Tongue (tissue), 2 donors: Measurements from ENCODE around the gene CDH16. TPM values are rescaled to one million over a fixed set of nuclear protein-coding genes. Genes with fewer than 3 reads are reported as not detected.

Source experiments
- DNase-seq: peaks from one replicate; pipeline ENCODE4 v3.0.0-alpha.2; 2015
- total RNA-seq: library from RNA; depleted of rRNA; stranded (reverse); fragments of >200 nt; gene quantifications from one replicate; pipeline ENCODE4 v1.2.3, GENCODE V29; 2014

Gene CDH16
- total RNA-seq, 1 donor from 2014 or later, result 0.31 TPM

DNA sequence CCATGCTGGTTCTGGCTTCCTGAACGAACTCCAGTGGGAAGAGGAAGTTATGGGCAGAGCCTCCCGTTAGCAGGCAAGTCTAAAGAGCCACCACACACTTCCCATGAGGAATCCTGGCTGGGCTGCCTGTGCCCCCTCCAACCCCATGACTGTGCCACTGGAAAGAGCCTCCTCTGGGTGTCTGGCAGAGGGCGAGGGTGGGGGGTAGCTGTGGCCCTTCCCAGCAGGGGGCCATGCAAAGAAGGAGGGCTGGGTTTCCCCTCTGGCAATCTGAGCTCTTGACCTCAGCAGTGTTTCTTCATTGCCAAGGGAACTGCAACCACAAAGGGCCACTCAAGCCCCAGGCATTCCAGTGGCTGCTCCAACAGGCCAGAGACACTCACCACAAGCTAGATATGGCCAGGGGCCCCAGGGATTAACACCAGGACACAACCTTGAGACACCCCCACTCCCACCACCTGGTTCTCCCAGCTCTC is 8.3 kb upstream of the CDH16 start:
- DNase-seq, result no peak

GRCh38 chr16:66926171-66926947 is 7.7 kb upstream of the CDH16 start:
- no peak for DNase-seq

DNA sequence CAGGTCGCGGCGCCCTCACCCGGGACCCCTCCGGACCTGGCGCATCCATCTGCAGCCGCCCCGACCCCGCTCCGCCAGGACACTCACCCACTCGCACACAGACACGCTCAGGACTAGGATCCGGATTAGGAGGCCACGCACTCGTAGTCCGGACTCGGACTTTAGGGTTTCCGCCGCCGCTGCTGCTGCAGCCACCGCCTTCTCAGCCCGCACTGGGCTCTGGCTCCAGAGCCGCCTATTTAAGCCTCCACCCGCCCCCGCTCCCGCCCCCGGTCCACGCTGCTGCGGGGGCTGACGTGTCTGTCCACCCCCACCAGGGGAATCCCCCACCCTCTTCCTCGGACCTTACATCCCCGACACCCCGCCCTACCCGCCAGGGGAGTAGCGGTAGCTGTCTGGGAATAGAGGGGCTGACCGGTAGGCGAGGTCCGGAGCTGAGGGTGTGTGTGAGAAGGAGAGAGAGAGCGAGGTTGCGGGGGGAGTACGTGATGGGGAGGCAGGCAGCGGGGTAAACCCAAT is 6.7 kb upstream of the CDH16 start, which contains the start of gene RRAD:
TSS of gene RRAD (minus strand) at position 214 of the 519 bp plus-strand sequence. CDS start 356 bp downstream, outside the sequence.
- DNase-seq, result no peak

GRCh38 chr16:66924527-66925321 is 6.0 kb upstream of the CDH16 start:
- DNase-seq, result no peak

DNA sequence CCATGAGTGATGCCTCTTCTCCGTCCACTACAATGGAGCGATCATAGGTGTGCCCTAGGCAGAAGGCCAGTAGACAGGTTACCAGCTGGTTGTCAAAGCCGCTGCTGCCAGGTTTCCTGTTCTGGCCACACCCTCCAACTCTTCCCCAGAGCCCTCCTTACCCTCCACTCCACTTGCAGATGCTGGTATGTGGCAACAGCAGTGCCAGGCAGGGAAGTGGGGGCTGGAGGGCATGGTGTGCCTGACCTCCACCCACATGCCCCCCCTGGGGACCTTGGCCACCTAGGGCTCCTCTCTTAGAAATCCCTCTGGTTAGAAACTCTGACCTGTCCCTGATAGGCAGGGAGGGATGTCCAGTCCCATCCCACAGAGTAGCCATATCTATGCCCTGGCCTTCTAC is 5.2 kb upstream of the CDH16 start:
- no peak for DNase-seq

- DNase-seq, result no peak
These were observed 4.6 kb upstream of the CDH16 start for GRCh38 chr16:66923247-66923731.

- DNase-seq, result no peak
These were observed 3.2 kb upstream of the CDH16 start for GRCh38 chr16:66921729-66922450.

- DNase-seq, result no peak
These were observed 2.4 kb upstream of the CDH16 start for GRCh38 chr16:66920924-66921680.

DNA sequence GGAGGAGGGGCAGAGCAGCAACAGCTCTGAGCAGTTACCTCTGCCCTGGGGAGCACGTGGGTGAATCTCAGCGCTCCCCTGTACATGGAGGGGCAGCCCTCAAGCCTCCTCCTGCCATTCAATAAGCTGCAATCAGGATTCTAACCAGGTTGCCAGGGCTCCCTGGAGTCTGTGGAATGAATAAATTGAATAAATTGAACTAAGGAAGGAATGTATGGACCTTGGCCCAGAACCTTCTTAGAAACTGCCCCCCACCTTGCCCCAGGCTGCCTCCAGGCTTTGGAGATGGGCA is 1.6 kb upstream of the CDH16 start:
- DNase-seq, result no peak

DNA sequence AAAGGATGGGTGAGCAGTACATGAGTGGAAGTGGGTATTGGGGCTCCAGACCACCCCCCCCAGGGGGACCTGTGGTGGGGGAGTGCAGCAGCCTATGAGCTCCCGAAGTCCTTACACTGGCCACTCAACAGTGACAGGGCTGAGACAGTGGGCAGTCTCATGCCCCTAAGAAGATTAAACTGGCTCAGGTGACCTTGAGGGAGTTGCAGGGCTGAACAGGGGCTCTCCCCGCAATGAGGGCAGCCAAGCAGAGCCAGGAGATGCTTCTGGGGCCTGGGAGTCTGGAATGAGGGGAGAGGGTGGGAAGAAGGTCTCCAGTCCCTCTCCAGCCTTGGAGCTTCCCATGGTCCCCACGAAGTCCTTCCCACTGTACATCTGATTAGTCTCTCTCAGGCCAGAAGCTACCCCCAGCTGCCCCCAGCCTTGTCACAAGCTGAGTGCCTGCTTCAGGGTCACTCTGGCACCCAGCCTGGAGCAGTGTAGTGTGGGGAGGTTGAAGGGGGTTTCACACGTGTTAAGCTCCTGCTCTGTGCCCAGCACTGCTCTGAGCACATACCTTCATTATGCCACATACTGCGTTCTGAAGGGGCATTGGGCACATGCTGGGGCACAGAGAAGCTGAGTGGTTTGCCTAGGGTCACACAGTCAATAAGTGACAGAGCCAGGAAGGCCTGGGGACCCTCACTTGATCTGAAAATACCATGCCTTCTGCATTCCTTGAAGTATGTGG is 1.0 kb upstream of the CDH16 start:
- no peak for DNase-seq

GRCh38 chr16:66918355-66918754 is 330 bp downstream of the CDH16 start:
- no peak for DNase-seq

- no peak for DNase-seq
These were observed 944 bp downstream of the CDH16 start for GRCh38 chr16:66917741-66918140.

GRCh38 chr16:66916518-66916917 is 2.2 kb downstream of the CDH16 start:
- DNase-seq, result no peak

DNA sequence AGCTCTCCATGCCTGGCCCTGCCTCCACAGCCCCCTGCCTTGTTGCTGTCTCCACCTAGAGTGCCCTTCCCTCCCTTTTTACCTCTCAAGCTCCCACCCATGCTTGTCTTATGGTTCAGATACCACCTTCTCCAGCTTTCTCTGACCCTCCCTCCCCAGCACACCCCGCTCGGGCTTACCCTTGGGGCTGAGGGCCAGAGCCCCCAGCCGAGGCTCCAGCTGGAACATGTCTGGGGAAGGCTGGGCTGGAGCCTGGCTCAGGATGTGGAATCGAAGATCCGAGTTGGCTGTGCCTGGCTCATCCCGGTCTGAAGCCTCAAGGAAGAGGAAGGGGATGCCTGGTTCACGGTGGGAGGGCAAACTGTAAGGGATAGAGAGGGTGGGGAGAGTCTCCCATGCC is 3.6 kb downstream of the CDH16 start:
- DNase-seq, result no peak

DNA sequence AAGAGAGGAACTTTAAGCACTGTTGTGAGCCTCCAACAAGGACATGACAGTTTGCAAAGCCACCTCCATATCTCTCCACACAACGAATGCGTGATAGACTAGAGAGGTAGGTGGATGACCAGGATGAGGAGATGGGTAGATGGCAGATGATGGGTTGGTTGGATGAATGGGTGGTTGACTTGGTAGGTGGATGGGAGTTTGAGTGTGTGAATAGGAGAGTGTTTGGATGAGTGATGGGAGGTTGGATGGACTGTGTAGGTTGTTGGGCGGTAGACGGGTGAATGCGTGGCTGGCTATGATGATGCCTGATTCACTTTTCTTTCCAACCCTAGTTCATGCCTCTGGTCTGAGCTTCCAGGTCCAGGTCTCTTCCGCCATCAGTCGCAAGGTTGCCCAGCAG is 4.1 kb downstream of the CDH16 start:
- DNase-seq, result no peak

DNA sequence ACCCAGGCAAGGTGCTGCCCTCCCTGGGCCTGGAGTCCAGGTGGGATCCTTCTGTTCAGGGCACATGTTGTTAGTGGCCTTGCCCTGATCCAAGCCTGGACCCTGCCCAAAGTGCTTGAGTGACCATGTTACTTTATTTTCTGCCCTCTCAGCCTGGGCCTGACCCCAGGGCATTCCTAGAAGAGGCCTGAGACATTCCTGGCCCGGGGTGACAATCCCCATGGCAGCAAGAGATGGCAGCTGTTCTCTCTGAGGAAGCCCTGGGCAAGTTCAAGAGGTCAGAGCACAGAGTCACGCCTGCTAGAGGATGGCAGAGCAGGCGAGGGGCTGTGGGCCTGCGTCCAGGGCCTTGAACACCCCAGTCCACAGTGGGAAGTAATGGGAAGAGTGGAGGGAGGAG is 5.0 kb downstream of the CDH16 start:
- no peak for DNase-seq

DNA sequence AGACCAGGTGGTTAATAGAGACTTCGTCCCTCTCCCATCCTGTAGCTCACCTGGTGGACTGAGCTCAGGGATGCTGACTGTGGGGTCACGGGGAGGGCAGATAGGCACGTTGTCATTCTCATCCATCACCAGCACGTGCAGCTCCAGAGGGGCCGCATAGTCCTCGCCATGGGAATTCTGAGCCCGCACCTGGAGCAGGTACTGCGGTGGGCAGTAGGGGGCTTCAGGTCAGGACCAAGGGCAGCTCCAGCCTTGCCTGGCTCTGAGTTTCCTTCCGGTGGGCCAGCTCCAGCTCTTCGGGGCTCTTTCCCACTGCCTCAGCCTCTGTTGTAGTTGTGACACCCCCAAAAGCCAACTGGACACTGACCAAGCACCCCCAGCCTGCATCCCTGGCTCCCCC is 5.6 kb downstream of the CDH16 start:
- DNase-seq, result no peak

DNA sequence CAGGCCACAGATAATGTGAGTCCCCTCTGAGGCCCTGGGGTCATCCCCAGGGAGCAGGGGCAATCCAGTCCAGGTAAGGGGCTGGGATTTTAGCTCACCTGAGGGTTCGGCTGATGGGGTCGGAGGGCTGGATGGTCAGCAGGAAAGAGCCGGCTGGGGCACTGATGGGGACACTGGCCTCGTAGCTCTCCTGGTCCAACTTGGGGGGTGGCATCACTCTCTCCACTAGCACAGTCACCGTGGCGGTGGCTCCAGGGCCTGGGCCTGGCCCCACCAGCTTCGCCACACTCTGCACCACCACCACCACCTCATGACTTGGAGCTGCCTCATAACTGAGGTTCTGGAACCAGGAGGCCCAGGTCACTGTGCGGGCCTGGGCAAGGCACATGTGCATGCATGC is 6.9 kb downstream of the CDH16 start:
- no peak for DNase-seq

DNA sequence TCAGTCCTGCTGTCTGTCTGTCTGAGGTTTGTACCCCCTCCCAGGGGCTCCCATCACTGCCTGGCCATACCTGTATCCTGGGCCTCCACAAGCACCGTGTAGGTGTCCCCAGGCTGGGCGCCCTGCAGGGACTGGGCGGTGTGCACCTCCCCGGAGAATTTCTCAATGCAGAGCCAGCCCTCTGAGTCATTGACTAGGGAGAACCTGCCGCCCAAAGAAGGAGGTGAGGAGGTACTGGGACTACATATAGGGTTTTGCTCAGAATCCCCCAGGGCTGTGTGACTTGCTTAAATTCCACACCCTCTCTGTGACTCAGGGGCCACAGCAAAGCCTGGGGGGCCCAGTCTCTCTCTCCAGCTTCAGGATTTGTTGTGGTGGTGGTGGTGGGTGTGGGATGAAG is 7.6 kb downstream of the CDH16 start:
- no peak for DNase-seq

DNA sequence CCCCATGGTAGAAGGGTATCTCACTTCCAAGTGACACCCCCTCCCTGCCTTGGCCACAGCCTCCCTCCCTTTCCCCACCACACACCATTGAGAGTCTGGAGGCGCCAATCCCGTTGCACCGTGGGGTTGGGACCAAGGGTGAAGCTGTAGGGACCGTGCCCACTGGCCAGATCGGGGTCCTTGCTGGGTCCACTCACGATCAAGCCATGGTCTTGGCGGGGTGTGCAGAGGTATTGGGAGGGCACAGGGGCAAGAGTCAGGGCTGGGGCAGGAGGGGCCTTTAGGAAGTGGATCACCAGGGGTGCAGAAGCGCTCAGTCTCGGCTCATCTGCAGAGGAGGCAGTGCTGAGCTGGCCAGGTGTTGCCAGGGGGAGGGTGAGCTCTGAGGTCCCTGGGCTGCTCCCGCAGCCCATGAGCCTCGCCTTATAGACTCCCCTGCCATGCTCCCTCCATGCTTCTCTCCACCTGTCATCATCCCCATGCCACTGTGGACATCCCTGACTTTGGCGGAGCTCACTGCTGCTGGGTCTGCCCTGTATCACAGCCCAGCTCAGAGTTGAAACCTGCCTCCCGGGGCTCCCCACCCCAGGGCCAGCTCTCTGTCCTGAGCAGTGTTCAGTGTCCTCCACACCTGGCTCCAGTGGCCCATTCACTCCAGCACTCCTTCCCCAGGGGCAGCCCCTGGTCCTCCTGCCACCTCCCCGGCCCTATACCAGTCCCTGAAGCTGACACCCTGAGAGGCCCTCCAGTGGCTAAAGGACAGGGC is 8.3 kb downstream of the CDH16 start:
- DNase-seq, result no peak
